Neutrophil (primary cell): ENCODE results near the gene PGP.

Experiments
- H3K27ac ChIP-seq: fragments of 200-600 bp; sonication (generic); 2 replicates; pipeline ENCODE4 v1.5.1; 2016; ENCODE audit warnings: mild to moderate bottlenecking, moderate library complexity
- H3K27me3 ChIP-seq: fragments of 200-600 bp; sonication (generic); 2 replicates; pipeline ENCODE4 v1.6.0; 2016; ENCODE audit warnings: mild to moderate bottlenecking
- H3K36me3 ChIP-seq: fragments of 200-600 bp; sonication (generic); 2 replicates; pipeline ENCODE4 v1.5.1; 2017
- H3K4me1 ChIP-seq, 2 experiments: fragments of 200-600 bp in 1 of 2; sonication (generic) in 1 of 2; 1 replicate in 1 of 2; 2 replicates in 1 of 2; pipeline versions ENCODE4 v1.5.1 to v1.6.1; 2013 to 2016; ENCODE audit warnings: low read depth in 1 of 2, low read length in 1 of 2, mild to moderate bottlenecking in 1 of 2, moderate library complexity in 1 of 2; ENCODE audit not compliant: control insufficient read depth in 1 of 2, insufficient read depth in 1 of 2
- H3K4me3 ChIP-seq, 2 experiments: fragments of 200-600 bp in 1 of 2; sonication (generic) in 1 of 2; 1 replicate in 1 of 2; 2 replicates in 1 of 2; pipeline ENCODE4 v1.5.1; 2013 to 2016; ENCODE audit warnings: low read depth in 1 of 2, low read length in 1 of 2, mild to moderate bottlenecking in 1 of 2, moderate library complexity in 1 of 2
- H3K9me3 ChIP-seq: fragments of 200-600 bp; sonication (generic); 2 replicates; pipeline ENCODE4 v1.5.1; 2016
- TF ChIP-seq, protein P1 (sequence below): fragments of 200-600 bp; sonication (generic); IDR thresholded peaks from 2 replicates; pipeline ENCODE4 v1.5.1; 2016; ENCODE audit warnings: antibody characterized with exemption

The PGP gene

DNA sequence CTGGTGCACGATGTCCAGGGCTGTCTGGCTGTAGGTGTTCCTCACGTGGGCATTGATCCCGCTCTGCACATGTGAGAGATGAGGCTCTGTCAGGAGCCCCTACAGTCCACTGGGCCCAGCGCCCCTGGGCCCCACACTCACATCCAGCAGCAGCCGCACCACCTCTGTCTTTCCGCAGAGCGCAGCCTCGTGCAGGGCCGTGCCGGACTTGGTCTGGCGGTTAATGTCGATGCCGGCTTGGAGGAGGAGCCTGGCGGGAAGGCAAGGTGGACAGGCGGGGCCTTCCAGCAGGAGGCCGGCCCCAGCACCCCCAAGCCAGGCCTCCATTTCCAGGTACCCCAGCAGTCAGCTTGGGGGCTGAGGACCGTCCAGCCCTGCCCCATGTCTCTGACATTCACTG is 27.4 kb downstream of the PGP start:
- Histone ChIP-seq H3K9me3 (no peaks in the 10 kb centered on the region), H3K4me3 (no peak overlapping the region), H3K27ac (no peak overlapping the region), H3K4me1 (no peaks in the 10 kb centered on the region), H3K36me3 (no peaks in the 10 kb centered on the region), H3K27me3 (no peaks in the 10 kb centered on the region)
- TF ChIP-seq, protein P1, sequence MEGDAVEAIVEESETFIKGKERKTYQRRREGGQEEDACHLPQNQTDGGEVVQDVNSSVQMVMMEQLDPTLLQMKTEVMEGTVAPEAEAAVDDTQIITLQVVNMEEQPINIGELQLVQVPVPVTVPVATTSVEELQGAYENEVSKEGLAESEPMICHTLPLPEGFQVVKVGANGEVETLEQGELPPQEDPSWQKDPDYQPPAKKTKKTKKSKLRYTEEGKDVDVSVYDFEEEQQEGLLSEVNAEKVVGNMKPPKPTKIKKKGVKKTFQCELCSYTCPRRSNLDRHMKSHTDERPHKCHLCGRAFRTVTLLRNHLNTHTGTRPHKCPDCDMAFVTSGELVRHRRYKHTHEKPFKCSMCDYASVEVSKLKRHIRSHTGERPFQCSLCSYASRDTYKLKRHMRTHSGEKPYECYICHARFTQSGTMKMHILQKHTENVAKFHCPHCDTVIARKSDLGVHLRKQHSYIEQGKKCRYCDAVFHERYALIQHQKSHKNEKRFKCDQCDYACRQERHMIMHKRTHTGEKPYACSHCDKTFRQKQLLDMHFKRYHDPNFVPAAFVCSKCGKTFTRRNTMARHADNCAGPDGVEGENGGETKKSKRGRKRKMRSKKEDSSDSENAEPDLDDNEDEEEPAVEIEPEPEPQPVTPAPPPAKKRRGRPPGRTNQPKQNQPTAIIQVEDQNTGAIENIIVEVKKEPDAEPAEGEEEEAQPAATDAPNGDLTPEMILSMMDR = no peak

DNA sequence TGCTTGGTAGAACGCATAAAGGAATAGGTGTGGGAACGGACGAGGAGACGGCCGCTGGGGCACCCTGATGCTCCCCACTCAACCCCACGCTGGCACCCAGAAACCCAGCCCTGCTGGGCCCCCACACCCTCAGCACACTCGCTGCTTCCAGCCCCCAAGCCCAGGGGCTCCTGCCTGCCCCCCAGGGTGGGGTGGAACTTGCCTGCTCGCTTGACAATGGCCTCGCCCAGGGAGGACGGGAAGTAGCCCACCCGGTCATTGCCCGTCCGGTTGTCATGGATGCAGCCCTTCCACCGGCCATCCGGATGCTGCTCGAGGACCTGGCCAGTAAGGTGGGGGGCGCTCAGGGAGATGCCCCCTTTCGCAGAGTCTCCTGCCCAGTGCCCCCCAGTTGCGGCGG is 28.1 kb downstream of the PGP start:
- H3K27ac ChIP-seq = no peak overlapping the region
- no peaks in the 10 kb centered on the region for H3K4me1 ChIP-seq
- no peak overlapping the region for H3K4me3 ChIP-seq
- H3K9me3 ChIP-seq = no peaks in the 10 kb centered on the region
- no peaks in the 10 kb centered on the region for H3K27me3 ChIP-seq
- TF ChIP-seq, protein P1 = no peak
- H3K36me3 ChIP-seq = no peaks in the 10 kb centered on the region

DNA sequence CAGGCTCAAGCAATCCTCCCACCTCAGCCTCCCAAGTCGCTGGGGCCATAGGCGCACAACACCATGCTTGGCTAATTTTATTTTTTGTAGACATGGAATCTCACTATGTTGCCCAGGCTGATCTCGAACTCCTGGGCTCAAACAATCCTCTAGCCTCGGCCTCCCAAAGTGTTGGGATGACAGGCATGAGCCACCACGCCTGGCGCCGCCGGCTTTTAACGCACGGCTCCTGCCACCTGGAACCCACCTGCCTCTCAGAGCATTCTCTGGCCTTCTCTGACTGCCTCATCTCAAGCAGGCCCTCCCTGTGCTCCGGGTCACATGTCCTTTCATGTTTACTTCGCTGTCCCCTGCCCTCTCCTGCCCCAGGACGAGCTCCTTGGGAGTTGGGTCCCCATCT is 28.6 kb downstream of the PGP start:
- Histone ChIP-seq H3K4me1 (no peaks in the 10 kb centered on the region), H3K4me3 (no peak overlapping the region), H3K36me3 (no peaks in the 10 kb centered on the region), H3K27me3 (no peaks in the 10 kb centered on the region), H3K27ac (no peak overlapping the region), H3K9me3 (no peaks in the 10 kb centered on the region)
- TF ChIP-seq, protein P1 = no peak

DNA sequence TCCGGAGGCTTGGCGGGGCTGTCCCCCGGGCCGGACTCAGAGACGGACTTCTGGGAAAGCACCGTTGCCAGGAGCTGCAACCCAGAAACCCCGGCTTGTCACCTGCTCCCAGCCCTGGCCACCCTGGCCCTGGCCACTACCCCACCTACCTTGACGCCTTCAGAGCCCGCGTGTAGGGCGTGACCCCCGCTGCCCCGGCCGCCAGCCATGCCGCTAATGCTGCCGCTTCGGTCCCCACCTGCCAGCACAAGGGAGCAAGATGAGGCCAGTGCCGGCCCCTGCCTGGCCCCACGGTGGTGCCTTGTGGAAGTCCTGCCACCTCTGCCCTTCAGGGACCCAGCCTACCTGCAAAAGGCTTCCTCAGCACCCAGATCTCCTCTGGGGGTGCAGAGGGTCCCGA is 29.7 kb downstream of the PGP start:
- TF ChIP-seq, protein P1 = no peak

DNA sequence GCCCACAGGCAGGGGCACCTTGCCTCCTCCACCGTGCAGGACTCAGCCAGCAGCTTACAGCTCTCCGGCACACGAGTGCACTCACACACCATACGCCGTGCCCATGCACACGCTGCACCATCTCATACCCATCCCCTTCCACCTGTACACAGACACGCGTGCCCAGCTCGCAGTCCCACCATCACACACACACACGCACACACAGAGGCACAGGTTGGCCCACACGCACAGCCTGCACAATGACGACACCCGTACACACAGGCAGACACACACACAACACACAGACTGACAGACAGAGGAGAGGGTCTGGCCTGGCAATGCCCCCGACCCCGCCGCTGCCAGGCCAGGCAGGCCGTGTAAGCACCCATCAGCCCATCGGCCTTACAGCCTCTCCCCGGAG is 30.3 kb downstream of the PGP start:
- TF ChIP-seq, protein P1 = no peak
- Histone ChIP-seq H3K27ac (no peak overlapping the region), H3K36me3 (no peaks in the 10 kb centered on the region), H3K4me1 (no peaks in the 10 kb centered on the region), H3K4me3 (no peak overlapping the region), H3K27me3 (peaks cover 3% of the 10 kb centered on the region), H3K9me3 (no peaks in the 10 kb centered on the region)

More for the DNA sequence above, 29.7 kb downstream of the PGP start:
- Histone ChIP-seq H3K4me1 (no peaks in the 10 kb centered on the region), H3K36me3 (no peaks in the 10 kb centered on the region), H3K27me3 (no peaks in the 10 kb centered on the region), H3K4me3 (no peak overlapping the region), H3K9me3 (no peaks in the 10 kb centered on the region), H3K27ac (no peak overlapping the region)

DNA sequence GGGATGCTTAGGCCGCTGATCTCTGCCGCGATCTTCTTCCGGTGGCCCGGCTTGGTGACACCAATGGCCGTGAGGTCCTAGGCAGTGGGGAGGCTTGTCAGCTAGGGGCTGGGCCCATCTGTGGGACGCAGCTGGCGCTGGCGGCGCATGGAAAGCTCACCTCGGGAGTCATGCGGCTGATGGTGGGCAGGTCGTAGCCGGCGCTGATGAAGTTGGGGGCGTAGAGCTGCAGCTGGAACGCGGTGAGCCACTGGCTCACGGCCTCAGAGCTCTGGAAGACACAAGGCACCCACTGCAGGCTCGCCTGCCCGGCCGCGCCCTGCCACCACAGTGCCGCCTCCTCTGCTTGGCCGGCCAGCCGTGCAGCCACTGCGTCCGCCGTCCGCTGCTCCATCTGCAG is 31.0 kb downstream of the PGP start:
- Histone ChIP-seq H3K27me3 (peaks cover 7% of the 10 kb centered on the region), H3K9me3 (no peaks in the 10 kb centered on the region), H3K4me1 (no peaks in the 10 kb centered on the region), H3K4me3 (no peak overlapping the region), H3K27ac (no peak overlapping the region), H3K36me3 (no peaks in the 10 kb centered on the region)
- TF ChIP-seq, protein P1 = no peak
